Measurements from ENCODE around the gene WFIKKN2.

GRCh38 chr17:50792132-50792531, 43.3 kb upstream of the WFIKKN2 start:
- TF ChIP-seq HMGXB4 (CRISPR knock-in tag; IDR thresholded peaks at IDR 0.05; ENCODE audit: borderline replicate concordance) (no peak), ZFP36 (IDR thresholded peaks at IDR 0.05; ENCODE audit: borderline replicate concordance, partially characterized antibody) (no peak), MAX (IDR thresholded peaks at IDR 0.05) (no peak), USF2 (IDR thresholded peaks at IDR 0.05) (no peak), CTCF (IDR thresholded peaks at IDR 0.05) (no peak), RCOR1 (IDR thresholded peaks at IDR 0.05; ENCODE audit: low read depth, low read length) (no peak), POLR2A (IDR thresholded peaks at IDR 0.05; ENCODE audit: low read length) (no peak), RAD21 (conservative IDR thresholded peaks at IDR 0.05 in 1 of 2, IDR thresholded peaks at IDR 0.05 in 1 of 2) (no peak), HDAC2 (IDR thresholded peaks at IDR 0.05) (no peak), CHD4 (IDR thresholded peaks at IDR 0.05; ENCODE audit: borderline replicate concordance) (no peak), CHD2 (IDR thresholded peaks at IDR 0.05; ENCODE audit: low read length, partially characterized antibody) (no peak), EP300 (IDR thresholded peaks at IDR 0.05) (no peak), JUNB (IDR thresholded peaks at IDR 0.05) (no peak), MAZ (IDR thresholded peaks at IDR 0.05; ENCODE audit: borderline replicate concordance, low read depth, low read length) (no peak)

Data from A549 (cell line).